ENCODE results near the gene RIMBP2. TPM values are rescaled to one million over a fixed set of nuclear protein-coding genes. Genes with fewer than 3 reads are reported as not detected.

Gene RIMBP2
- total and polyA plus RNA-seq, 9 of the 15 experiments (the other 6 are each of a cell fraction or from before 2014, with no cell fraction given) = not detected

DNA sequence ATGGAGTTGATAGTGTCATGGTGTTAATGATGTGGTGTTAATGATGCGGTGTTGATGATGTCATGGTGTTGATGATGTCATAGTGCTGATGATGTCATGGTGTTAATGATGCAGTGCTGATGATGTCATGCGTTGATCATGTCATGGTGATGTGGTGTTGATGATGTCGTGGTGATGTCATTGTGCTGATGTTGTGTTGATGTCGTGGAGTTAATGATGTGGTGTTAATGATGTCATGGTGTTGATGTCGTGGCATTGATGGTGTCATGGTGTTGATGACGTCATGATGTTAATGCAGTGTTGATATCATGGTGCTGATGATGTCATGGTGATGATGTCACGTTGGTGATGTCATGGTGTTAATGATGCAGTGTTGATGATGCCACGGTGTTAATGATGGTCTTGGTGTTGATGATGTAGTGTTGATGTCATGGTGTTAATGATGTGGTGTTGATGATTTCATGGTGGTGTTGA, 49.1 kb upstream of the RIMBP2 start (continued):
- TF ChIP-seq, protein P1, sequence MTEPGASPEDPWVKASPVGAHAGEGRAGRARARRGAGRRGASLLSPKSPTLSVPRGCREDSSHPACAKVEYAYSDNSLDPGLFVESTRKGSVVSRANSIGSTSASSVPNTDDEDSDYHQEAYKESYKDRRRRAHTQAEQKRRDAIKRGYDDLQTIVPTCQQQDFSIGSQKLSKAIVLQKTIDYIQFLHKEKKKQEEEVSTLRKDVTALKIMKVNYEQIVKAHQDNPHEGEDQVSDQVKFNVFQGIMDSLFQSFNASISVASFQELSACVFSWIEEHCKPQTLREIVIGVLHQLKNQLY (CRISPR knock-in tag; conservative IDR thresholded peaks at IDR 0.05) = no peak
- TF ChIP-seq, protein P2, sequence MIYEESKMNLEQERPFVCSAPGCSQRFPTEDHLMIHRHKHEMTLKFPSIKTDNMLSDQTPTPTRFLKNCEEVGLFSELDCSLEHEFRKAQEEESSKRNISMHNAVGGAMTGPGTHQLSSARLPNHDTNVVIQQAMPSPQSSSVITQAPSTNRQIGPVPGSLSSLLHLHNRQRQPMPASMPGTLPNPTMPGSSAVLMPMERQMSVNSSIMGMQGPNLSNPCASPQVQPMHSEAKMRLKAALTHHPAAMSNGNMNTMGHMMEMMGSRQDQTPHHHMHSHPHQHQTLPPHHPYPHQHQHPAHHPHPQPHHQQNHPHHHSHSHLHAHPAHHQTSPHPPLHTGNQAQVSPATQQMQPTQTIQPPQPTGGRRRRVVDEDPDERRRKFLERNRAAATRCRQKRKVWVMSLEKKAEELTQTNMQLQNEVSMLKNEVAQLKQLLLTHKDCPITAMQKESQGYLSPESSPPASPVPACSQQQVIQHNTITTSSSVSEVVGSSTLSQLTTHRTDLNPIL (CRISPR knock-in tag; IDR thresholded peaks at IDR 0.05) = no peak
- no peak for TF ChIP-seq ZNF639 (CRISPR knock-in tag; conservative IDR thresholded peaks at IDR 0.05 in 1 of 2, IDR thresholded peaks at IDR 0.05 in 1 of 2)
- peak; percentile 40 to 58; a peak in 2 of 4 replicates for TF ChIP-seq FOXK2 (conservative IDR thresholded peaks at IDR 0.05 in 1 of 2, IDR thresholded peaks at IDR 0.05 in 1 of 2; ENCODE audit: low read depth in 2 of 2)
- no peak for TF ChIP-seq ZBED1 (IDR thresholded peaks at IDR 0.05)
- TF ChIP-seq, protein P3, sequence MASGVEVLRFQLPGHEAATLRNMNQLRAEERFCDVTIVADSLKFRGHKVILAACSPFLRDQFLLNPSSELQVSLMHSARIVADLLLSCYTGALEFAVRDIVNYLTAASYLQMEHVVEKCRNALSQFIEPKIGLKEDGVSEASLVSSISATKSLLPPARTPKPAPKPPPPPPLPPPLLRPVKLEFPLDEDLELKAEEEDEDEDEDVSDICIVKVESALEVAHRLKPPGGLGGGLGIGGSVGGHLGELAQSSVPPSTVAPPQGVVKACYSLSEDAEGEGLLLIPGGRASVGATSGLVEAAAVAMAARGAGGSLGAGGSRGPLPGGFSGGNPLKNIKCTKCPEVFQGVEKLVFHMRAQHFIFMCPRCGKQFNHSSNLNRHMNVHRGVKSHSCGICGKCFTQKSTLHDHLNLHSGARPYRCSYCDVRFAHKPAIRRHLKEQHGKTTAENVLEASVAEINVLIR (CRISPR knock-in tag; IDR thresholded peaks at IDR 0.05) = peak; percentile 84
- TF ChIP-seq FOXP1 (CRISPR knock-in tag; IDR thresholded peaks at IDR 0.05) = no peak; the same call in 1 of the 2 replicates
- no peak for TF ChIP-seq MED1 (CRISPR knock-in tag; IDR thresholded peaks at IDR 0.05; ENCODE audit: borderline replicate concordance)
- peak; percentile 72 for TF ChIP-seq CEBPG (CRISPR knock-in tag; IDR thresholded peaks at IDR 0.05)
- TF ChIP-seq CEBPG (tag; conservative IDR thresholded peaks at IDR 0.05 in 1 of 2, IDR thresholded peaks at IDR 0.05 in 1 of 2) = no peak; a peak in 1 of 4 replicates
- TF ChIP-seq, protein P4, sequence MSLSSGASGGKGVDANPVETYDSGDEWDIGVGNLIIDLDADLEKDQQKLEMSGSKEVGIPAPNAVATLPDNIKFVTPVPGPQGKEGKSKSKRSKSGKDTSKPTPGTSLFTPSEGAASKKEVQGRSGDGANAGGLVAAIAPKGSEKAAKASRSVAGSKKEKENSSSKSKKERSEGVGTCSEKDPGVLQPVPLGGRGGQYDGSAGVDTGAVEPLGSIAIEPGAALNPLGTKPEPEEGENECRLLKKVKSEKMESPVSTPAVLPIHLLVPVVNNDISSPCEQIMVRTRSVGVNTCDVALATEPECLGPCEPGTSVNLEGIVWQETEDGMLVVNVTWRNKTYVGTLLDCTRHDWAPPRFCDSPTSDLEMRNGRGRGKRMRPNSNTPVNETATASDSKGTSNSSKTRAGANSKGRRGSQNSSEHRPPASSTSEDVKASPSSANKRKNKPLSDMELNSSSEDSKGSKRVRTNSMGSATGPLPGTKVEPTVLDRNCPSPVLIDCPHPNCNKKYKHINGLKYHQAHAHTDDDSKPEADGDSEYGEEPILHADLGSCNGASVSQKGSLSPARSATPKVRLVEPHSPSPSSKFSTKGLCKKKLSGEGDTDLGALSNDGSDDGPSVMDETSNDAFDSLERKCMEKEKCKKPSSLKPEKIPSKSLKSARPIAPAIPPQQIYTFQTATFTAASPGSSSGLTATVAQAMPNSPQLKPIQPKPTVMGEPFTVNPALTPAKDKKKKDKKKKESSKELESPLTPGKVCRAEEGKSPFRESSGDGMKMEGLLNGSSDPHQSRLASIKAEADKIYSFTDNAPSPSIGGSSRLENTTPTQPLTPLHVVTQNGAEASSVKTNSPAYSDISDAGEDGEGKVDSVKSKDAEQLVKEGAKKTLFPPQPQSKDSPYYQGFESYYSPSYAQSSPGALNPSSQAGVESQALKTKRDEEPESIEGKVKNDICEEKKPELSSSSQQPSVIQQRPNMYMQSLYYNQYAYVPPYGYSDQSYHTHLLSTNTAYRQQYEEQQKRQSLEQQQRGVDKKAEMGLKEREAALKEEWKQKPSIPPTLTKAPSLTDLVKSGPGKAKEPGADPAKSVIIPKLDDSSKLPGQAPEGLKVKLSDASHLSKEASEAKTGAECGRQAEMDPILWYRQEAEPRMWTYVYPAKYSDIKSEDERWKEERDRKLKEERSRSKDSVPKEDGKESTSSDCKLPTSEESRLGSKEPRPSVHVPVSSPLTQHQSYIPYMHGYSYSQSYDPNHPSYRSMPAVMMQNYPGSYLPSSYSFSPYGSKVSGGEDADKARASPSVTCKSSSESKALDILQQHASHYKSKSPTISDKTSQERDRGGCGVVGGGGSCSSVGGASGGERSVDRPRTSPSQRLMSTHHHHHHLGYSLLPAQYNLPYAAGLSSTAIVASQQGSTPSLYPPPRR (CRISPR knock-in tag; IDR thresholded peaks at IDR 0.05; ENCODE audit: borderline replicate concordance) = no peak
- peak; percentile 92; the same call in 1 of the 2 replicates for TF ChIP-seq TARDBP (IDR thresholded peaks at IDR 0.05)
- TF ChIP-seq MCM5 (IDR thresholded peaks at IDR 0.05; ENCODE audit: low read depth) = no peak
- peak; percentile 95 for TF ChIP-seq CREB1 (IDR thresholded peaks at IDR 0.05)
- TF ChIP-seq CREB1 (CRISPR knock-in tag; IDR thresholded peaks at IDR 0.05) = peak; percentile 97
- no peak for TF ChIP-seq SIRT6 (IDR thresholded peaks at IDR 0.05; ENCODE audit: low read depth, low read length)
- TF ChIP-seq MYNN (IDR thresholded peaks at IDR 0.05) = no peak
- no peak for TF ChIP-seq MYNN (CRISPR knock-in tag; IDR thresholded peaks at IDR 0.05)
- TF ChIP-seq BCOR (IDR thresholded peaks at IDR 0.05) = peak; percentile 35
- no peak for TF ChIP-seq NCOA6 (IDR thresholded peaks at IDR 0.05)
- peak; percentile 38; the same call in 1 of the 2 replicates for TF ChIP-seq ETV1 (tag; conservative IDR thresholded peaks at IDR 0.05; ENCODE audit: low read depth)

All from K562 (cell line).